HepG2 (cell line): ENCODE data around the gene CRK. TPM values are rescaled to one million over a fixed set of nuclear protein-coding genes. Genes with fewer than 3 reads are reported as not detected.

Source experiments
- ATAC-seq: fragments of 200-7000 bp; cut with Tn5 transposase; 3 replicates; pipeline ENCODE4 v1.9.1; 2020; ENCODE audit warnings: mild to moderate bottlenecking, moderate library complexity
- BruUV-seq: library from RNA; stranded (reverse); fragments of 400-500 nt; replicated peaks from 2 replicates; lab custom pipeline; 2021; lab: Mats Ljungman, UMichigan
- CTCF ChIA-PET: fragments of 300-600 bp; formaldehyde crosslinking; extraction: SDS; loops from one replicate; lab custom pipeline; 2021; ENCODE audit warnings: low total read pairs, inconsistent platforms, low intra/inter-chr PET ratio; lab: Yijun Ruan, JAX
- POLR2A ChIA-PET: fragments of 350-600 bp; sonication (Branson Sonifier 250); formaldehyde crosslinking; loops from one replicate; lab custom pipeline; 2020; ENCODE audit warnings: antibody characterized with exemption, inconsistent platforms; lab: Yijun Ruan, JAX
- DNase-seq: peaks from one replicate; pipeline ENCODE4 v3.0.0-alpha.2; 2015; ENCODE audit warnings: low spot score
- FAIRE-seq: peaks from 3 replicates; lab custom pipeline; 2011; peaks lifted over from hg19 to GRCh38; lab: Jason Lieb, UNC
- H2AFZ ChIP-seq: one replicate; pipeline ENCODE4 v1.6.1; 2011; ENCODE audit warnings: low read length, inconsistent platforms
- H3K27ac ChIP-seq: fragments of 300-600 bp; 3 replicates; pipeline ENCODE4 v1.8.0; 2011; ENCODE audit warnings: mixed run types, mild to moderate bottlenecking, mixed read lengths, low read length, inconsistent platforms; ENCODE audit not compliant: insufficient read depth; ENCODE audit errors: extremely low read length
- H3K27me3 ChIP-seq, 2 experiments: fragments of 200-600 bp in 1 of 2; 2 replicates in 1 of 2; 3 replicates in 1 of 2; pipeline versions ENCODE4 v1.6.0 to v1.8.0; 2011; ENCODE audit warnings: low read length in 2 of 2, mild to moderate bottlenecking in 2 of 2, moderate library complexity in 2 of 2, inconsistent platforms in 1 of 2; ENCODE audit not compliant: insufficient read depth in 2 of 2, control insufficient read depth in 1 of 2
- H3K36me3 ChIP-seq, 2 experiments: fragments of 200-600 bp in 1 of 2; replicated peaks in 1 of 2; 2 replicates in 1 of 2; 3 replicates in 1 of 2; pipeline versions ENCODE4 v1.5.1 to v1.8.0; 2011; ENCODE audit warnings: low read length in 2 of 2, inconsistent platforms in 1 of 2; ENCODE audit not compliant: insufficient read depth in 2 of 2, control insufficient read depth in 1 of 2
- H3K4me1 ChIP-seq: 2 replicates; pipeline ENCODE4 v1.5.1; 2012; ENCODE audit warnings: low read length, inconsistent platforms; ENCODE audit not compliant: insufficient read depth
- H3K4me2 ChIP-seq: 2 replicates; pipeline ENCODE4 v1.6.0; 2011; ENCODE audit warnings: low read depth, low read length, inconsistent platforms
- H3K4me3 ChIP-seq, 3 experiments: fragments of 200-600 bp in 1 of 3; sonication (generic), shearing (Covaris generic) in 1 of 3; replicated peaks in 1 of 3; 2 replicates each; pipeline ENCODE4 v1.5.1; 2011 to 2016; ENCODE audit warnings: low read length in 3 of 3, inconsistent platforms in 2 of 3, low read depth in 2 of 3, mild to moderate bottlenecking in 2 of 3, control low read depth in 1 of 3, mixed read lengths in 1 of 3; ENCODE audit not compliant: insufficient read depth in 1 of 3
- H3K79me2 ChIP-seq: one replicate; pipeline ENCODE4 v1.6.1; 2011; ENCODE audit warnings: low read length, inconsistent platforms; ENCODE audit not compliant: insufficient read depth
- H3K9ac ChIP-seq: 2 replicates; pipeline ENCODE4 v1.6.0; 2011; ENCODE audit warnings: mild to moderate bottlenecking, low read depth, low read length, inconsistent platforms; ENCODE audit not compliant: insufficient read depth
- H3K9me3 ChIP-seq: 2 replicates; pipeline ENCODE4 v1.5.1; 2012; ENCODE audit warnings: mild to moderate bottlenecking, low read length
- H4K20me1 ChIP-seq: 2 replicates; pipeline ENCODE4 v1.6.0; 2011; ENCODE audit warnings: inconsistent platforms, mild to moderate bottlenecking, low read length, moderate library complexity; ENCODE audit not compliant: insufficient read depth
- AHR ChIP-seq: IDR thresholded peaks from 2 replicates; pipeline ENCODE4 v1.6.1; 2018; ENCODE audit warnings: missing genetic modification reagents, missing compliant biosample characterization
- DMTF1 ChIP-seq: sonication (generic); formaldehyde crosslinking; IDR thresholded peaks from 2 replicates; pipeline ENCODE4 v1.4.0; 2020; ENCODE audit warnings: mild to moderate bottlenecking, missing genetic modification reagents
- FOSL1 ChIP-seq: sonication (generic); formaldehyde crosslinking; IDR thresholded peaks from 2 replicates; pipeline ENCODE4 v1.9.0; 2021; ENCODE audit warnings: missing genetic modification reagents, borderline replicate concordance
- NR2C2 ChIP-seq: sonication (generic); formaldehyde crosslinking; IDR thresholded peaks from 2 replicates; pipeline ENCODE4 v1.4.0; 2020; ENCODE audit warnings: missing genetic modification reagents, mild to moderate bottlenecking, moderate library complexity, borderline replicate concordance
- SMAD1 ChIP-seq: sonication (generic); formaldehyde crosslinking; IDR thresholded peaks from 2 replicates; pipeline ENCODE4 v1.4.0; 2020; ENCODE audit warnings: missing genetic modification reagents, low read depth, mild to moderate bottlenecking, borderline replicate concordance
- ZFP36 ChIP-seq: fragments of 150-350 bp; IDR thresholded peaks from 2 replicates; pipeline ENCODE4 v1.6.1; 2018; ENCODE audit warnings: borderline replicate concordance, low read length, low read depth; ENCODE audit not compliant: partially characterized antibody
- ZFP37 ChIP-seq: sonication (generic); formaldehyde crosslinking; IDR thresholded peaks from 2 replicates; pipeline ENCODE4 v1.4.0; 2020; ENCODE audit warnings: missing genetic modification reagents, borderline replicate concordance
- ZKSCAN8 ChIP-seq: IDR thresholded peaks from 2 replicates; pipeline ENCODE4 v1.6.1; 2016; ENCODE audit warnings: borderline replicate concordance, missing genetic modification reagents, missing compliant biosample characterization
- ZNF343 ChIP-seq: sonication (generic); formaldehyde crosslinking; IDR thresholded peaks from 2 replicates; pipeline ENCODE4 v1.4.0; 2020; ENCODE audit warnings: mild to moderate bottlenecking, missing genetic modification reagents
- ZNF367 ChIP-seq: sonication (generic); formaldehyde crosslinking; IDR thresholded peaks from 2 replicates; pipeline ENCODE4 v1.4.0; 2020; ENCODE audit warnings: missing genetic modification reagents, borderline replicate concordance
- ZNF652 ChIP-seq: IDR thresholded peaks from 2 replicates; pipeline ENCODE4 v1.6.1; 2016; ENCODE audit warnings: low read depth, borderline replicate concordance
- ZNF746 ChIP-seq: sonication (generic); formaldehyde crosslinking; IDR thresholded peaks from 2 replicates; pipeline ENCODE4 v1.8.0; 2022; ENCODE audit warnings: mild to moderate bottlenecking, missing genetic modification reagents
- WGBS: methylation state at CpG from one replicate; pipeline ENCODE4 v1.1.6; 2017; ENCODE audit warnings: low lambda C conversion rate; 5-methylcytosine and 5-hydroxymethylcytosine counted together
- in situ Hi-C: cut with HindIII; loops from 2 replicates; pipeline ENCODE4 v1.10.0; 2017; ENCODE audit warnings: low pct_unique_long_range_greater_than_20kb; ENCODE audit not compliant: extremely low pct_ligation_motif_present
- intact Hi-C: fragments of 100-400 bp; cut with micrococcal nuclease; formaldehyde crosslinking; loops from one replicate; pipeline ENCODE4 v1.10.0; 2022; ENCODE audit not compliant: unreplicated experiment
- polyA plus RNA-seq, 8 experiments: library from polyadenylated mRNA; depleted of rRNA in 3 of 8; stranded (reverse) in 7 of 8; unstranded in 1 of 8; fragments of >200 nt; fragmentation: Illumina TruSeq in 4 of 8; extraction: Trizol in 4 of 8; gene quantifications; 2 replicates each; pipeline versions ENCODE4 v1.2.1 to v1.2.3, GENCODE V29; 2011 to 2016; ENCODE audit warnings: low read depth in 4 of 8, missing spikeins in 1 of 8, mixed read lengths in 1 of 8; ENCODE audit not compliant: insufficient read depth in 1 of 8
- total RNA-seq, 5 experiments: library from RNA; depleted of rRNA; stranded (reverse); fragments of >200 nt; fragmentation: Illumina TruSeq; extraction: Trizol; gene quantifications; 2 replicates each; pipeline ENCODE4 v1.2.3, GENCODE V29; 2016; ENCODE audit warnings: low read depth in 1 of 5
- TF ChIP-seq, protein P1 (sequence below): sonication (generic); formaldehyde crosslinking; conservative IDR thresholded peaks from 2 replicates; pipeline ENCODE4 v1.4.0; 2020; ENCODE audit warnings: missing genetic modification reagents

Gene CRK
- total and polyA plus RNA-seq, 2 of the 13 experiments (the other 11 are each of a cell fraction or from before 2014, with no cell fraction given) = 47.4 to 54.2 TPM

DNA sequence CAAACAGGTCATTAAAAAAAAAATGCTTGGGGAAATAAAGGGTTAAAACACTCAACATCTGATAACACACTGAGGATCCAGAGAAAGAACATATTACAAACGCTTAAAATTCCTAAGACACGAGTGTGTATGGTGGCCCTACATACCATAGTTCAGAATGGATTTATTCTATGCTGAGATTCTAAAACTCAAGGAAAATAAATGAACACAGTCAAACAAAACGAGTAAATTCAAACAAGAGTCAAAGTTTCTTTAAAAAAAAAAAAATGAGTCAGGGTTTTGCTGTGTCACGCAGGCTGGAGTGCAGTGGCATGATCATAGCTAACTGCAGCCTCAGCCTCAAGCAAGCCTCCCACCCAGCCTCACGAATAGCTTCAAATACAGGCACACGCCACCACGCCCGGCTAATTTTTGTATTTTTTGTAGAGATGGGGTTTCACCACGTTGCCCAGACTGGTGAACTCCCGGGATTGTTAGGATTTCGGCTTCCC lies 17.4 kb downstream of the CRK start:
- no peak overlapping the region for H3K4me2 ChIP-seq
- no TSS peak for BruUV-seq
- H3K36me3 ChIP-seq = peaks cover 14 to 34% of the 10 kb centered on the region in 2 experiments; a peak in 4 of 5 replicates
- ChIA-PET POLR2A (interaction anchor here (0.9 kb wide), 1 partner anchor 11 kb away, joined by 3 read pairs; no protein-coding TSS in a partner anchor), CTCF (no interaction called here)
- in situ Hi-C loops (no loop called here), intact Hi-C loops (no loop called here)
- no peak overlapping the region for H3K9ac ChIP-seq
- H3K4me1 ChIP-seq = peaks cover 9% of the 10 kb centered on the region
- H2AFZ ChIP-seq = no peak overlapping the region
- H4K20me1 ChIP-seq = no peaks in the 10 kb centered on the region
- no peak overlapping the region for H3K4me3 ChIP-seq
- no peaks in the 10 kb centered on the region for H3K27me3 ChIP-seq
- H3K9me3 ChIP-seq = no peaks in the 10 kb centered on the region
- H3K79me2 ChIP-seq = peaks cover 50% of the 10 kb centered on the region
- no peak for FAIRE-seq
- 73% methylated on average over 10 of the region's 11 CpGs for WGBS
- peak; percentile 33; the same call in 2 of the 3 replicates for ATAC-seq
- H3K27ac ChIP-seq = no peak overlapping the region
- no peak for DNase-seq
- TF ChIP-seq ZNF652 (CRISPR knock-in tag) (peak; percentile 83), ZFP36 (no peak)

DNA sequence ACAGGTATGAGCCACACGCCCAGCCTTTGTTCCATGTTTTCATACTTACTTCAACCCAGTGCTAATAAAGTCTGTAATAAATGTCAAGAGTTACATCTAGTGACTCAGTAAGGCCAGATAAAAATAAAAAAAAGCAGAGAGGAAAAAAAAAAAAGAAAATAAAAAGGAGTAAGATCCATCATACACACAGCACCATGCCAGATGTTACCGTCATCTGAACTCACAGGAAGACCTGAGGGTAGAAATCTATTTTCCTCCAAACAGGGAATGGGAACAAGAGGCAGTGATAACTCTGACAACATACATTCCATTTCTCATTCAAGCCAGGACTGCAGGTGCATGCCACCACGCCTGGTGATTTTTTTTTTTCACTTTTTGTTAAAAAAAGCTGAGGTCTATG lies 20.7 kb downstream of the CRK start:
- ATAC-seq (no peak), FAIRE-seq (no peak), DNase-seq (no peak)
- no peaks in the 10 kb centered on the region for H4K20me1 ChIP-seq
- no peak overlapping the region for H3K4me2 ChIP-seq
- no peak overlapping the region for H3K4me3 ChIP-seq
- no peak overlapping the region for H3K27ac ChIP-seq
- in situ Hi-C loops = no loop called here
- ChIA-PET CTCF (no interaction called here), POLR2A (no interaction called here)
- no peaks in the 10 kb centered on the region for H3K9me3 ChIP-seq
- H3K79me2 ChIP-seq = peaks cover 47% of the 10 kb centered on the region
- no peak overlapping the region for H2AFZ ChIP-seq
- intact Hi-C loops = no loop called here
- H3K9ac ChIP-seq = no peak overlapping the region
- no peak for TF ChIP-seq DMTF1 (CRISPR knock-in tag)
- no peak for TF ChIP-seq ZNF746
- TF ChIP-seq ZFP37 (CRISPR knock-in tag) = no peak
- no peak for TF ChIP-seq NR2C2 (CRISPR knock-in tag)
- no peak for TF ChIP-seq ZNF367 (CRISPR knock-in tag)
- TF ChIP-seq AHR (CRISPR knock-in tag) = no peak
- TF ChIP-seq, protein P1, sequence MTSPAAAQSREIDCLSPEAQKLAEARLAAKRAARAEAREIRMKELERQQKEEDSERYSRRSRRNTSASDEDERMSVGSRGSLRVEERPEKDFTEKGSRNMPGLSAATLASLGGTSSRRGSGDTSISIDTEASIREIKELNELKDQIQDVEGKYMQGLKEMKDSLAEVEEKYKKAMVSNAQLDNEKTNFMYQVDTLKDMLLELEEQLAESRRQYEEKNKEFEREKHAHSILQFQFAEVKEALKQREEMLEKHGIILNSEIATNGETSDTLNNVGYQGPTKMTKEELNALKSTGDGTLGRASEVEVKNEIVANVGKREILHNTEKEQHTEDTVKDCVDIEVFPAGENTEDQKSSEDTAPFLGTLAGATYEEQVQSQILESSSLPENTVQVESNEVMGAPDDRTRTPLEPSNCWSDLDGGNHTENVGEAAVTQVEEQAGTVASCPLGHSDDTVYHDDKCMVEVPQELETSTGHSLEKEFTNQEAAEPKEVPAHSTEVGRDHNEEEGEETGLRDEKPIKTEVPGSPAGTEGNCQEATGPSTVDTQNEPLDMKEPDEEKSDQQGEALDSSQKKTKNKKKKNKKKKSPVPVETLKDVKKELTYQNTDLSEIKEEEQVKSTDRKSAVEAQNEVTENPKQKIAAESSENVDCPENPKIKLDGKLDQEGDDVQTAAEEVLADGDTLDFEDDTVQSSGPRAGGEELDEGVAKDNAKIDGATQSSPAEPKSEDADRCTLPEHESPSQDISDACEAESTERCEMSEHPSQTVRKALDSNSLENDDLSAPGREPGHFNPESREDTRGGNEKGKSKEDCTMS (CRISPR knock-in tag) = no peak
- no peak for TF ChIP-seq ZNF343 (CRISPR knock-in tag)
- TF ChIP-seq FOSL1 = no peak
- TF ChIP-seq ZKSCAN8 = no peak
- TF ChIP-seq SMAD1 (CRISPR knock-in tag) = no peak
- no peaks in the 10 kb centered on the region for H3K27me3 ChIP-seq
- no TSS peak for BruUV-seq
- H3K36me3 ChIP-seq = peaks cover 20 to 47% of the 10 kb centered on the region in 2 experiments; a peak in 4 of 5 replicates
- 98% methylated on average over 3 of the region's 3 CpGs for WGBS
- peaks cover 9% of the 10 kb centered on the region for H3K4me1 ChIP-seq
